A549 (cell line): ENCODE measurements around the gene OVOL3. TPM values are rescaled to one million over a fixed set of nuclear protein-coding genes. Genes with fewer than 3 reads are reported as not detected.

Source experiments
- ATAC-seq, 2 experiments: fragments of 200-7000 bp in 1 of 2; fragments of >200 bp in 1 of 2; cut with Nextera tagmentation in 1 of 2; cut with Tn5 transposase in 1 of 2; 3 replicates each; pipeline versions ENCODE4 v1.8.0 to v1.9.1; 2018 to 2020; ENCODE audit warnings: mild to moderate bottlenecking in 1 of 2, moderate library complexity in 1 of 2
- CTCF ChIA-PET: fragments of 300-600 bp; sonication (Branson Sonifier 250); formaldehyde crosslinking; extraction: SDS; loops from one replicate; lab custom pipeline; 2021; ENCODE audit warnings: antibody characterized with exemption, inconsistent platforms; lab: Yijun Ruan, JAX
- POLR2A ChIA-PET: fragments of 350-600 bp; formaldehyde crosslinking; extraction: SDS; loops from one replicate; lab custom pipeline; 2021; ENCODE audit warnings: antibody characterized with exemption, inconsistent platforms; lab: Yijun Ruan, JAX
- DNase-seq, 2 experiments: peaks; one replicate each; pipeline versions ENCODE4 v3.0.0 to v3.0.0-alpha.2; 2011 to 2016; ENCODE audit warnings: low read depth in 1 of 2, low spot score in 1 of 2
- FAIRE-seq: peaks from 2 replicates; lab custom pipeline; 2011; peaks lifted over from hg19 to GRCh38; lab: Jason Lieb, UNC
- H3K27ac ChIP-seq, 2 experiments: fragments of >200 bp; sonication (Bioruptor Twin); formaldehyde crosslinking; 3 replicates each; pipeline ENCODE4 v1.5.1; 2016 to 2017
- H3K4me1 ChIP-seq: fragments of >200 bp; sonication (Bioruptor Twin); formaldehyde crosslinking; 3 replicates; pipeline ENCODE4 v1.6.1; 2016
- H3K4me2 ChIP-seq: fragments of >200 bp; sonication (Bioruptor Twin); formaldehyde crosslinking; 3 replicates; pipeline ENCODE4 v1.6.1; 2016
- H3K4me3 ChIP-seq: fragments of >200 bp; sonication (Bioruptor Twin); formaldehyde crosslinking; 3 replicates; pipeline ENCODE4 v1.5.1; 2016
- H3K9me3 ChIP-seq: fragments of >200 bp; sonication (Bioruptor Twin); formaldehyde crosslinking; 3 replicates; pipeline ENCODE4 v1.6.1; 2016
- ATOH8 ChIP-seq: fragments of 250-450 bp; sonication (Bioruptor Pico); IDR thresholded peaks from 2 replicates; pipeline ENCODE4 v1.5.0; 2020; ENCODE audit warnings: low read depth, mild to moderate bottlenecking, moderate library complexity
- BHLHE40 ChIP-seq: IDR thresholded peaks from 2 replicates; pipeline ENCODE4 v1.6.1; 2012; ENCODE audit warnings: low read depth, low read length, inconsistent platforms
- CBX2 ChIP-seq: fragments of 200-600 bp; sonication (generic); IDR thresholded peaks from 2 replicates; pipeline ENCODE4 v1.6.1; 2016; ENCODE audit warnings: low read depth, mild to moderate bottlenecking, borderline replicate concordance
- CHD2 ChIP-seq: fragments of 150-350 bp; IDR thresholded peaks from 2 replicates; pipeline ENCODE4 v1.6.1; 2014; ENCODE audit warnings: low read length; ENCODE audit not compliant: partially characterized antibody
- E2F6 ChIP-seq: IDR thresholded peaks from 2 replicates; pipeline ENCODE4 v1.6.1; 2012; ENCODE audit warnings: low read depth, borderline replicate concordance
- FOSB ChIP-seq: fragments of 250-450 bp; sonication (Bioruptor Pico); IDR thresholded peaks from 2 replicates; pipeline ENCODE4 v1.5.0; 2020; ENCODE audit warnings: mild to moderate bottlenecking, moderate library complexity
- GATA3 ChIP-seq: IDR thresholded peaks from 2 replicates; pipeline ENCODE4 v1.6.1; 2012; ENCODE audit warnings: borderline replicate concordance
- HES2 ChIP-seq: fragments of >200 bp; sonication (Bioruptor Twin); formaldehyde crosslinking; IDR thresholded peaks from 2 replicates; pipeline ENCODE4 v1.6.1; 2016
- HOXA7 ChIP-seq: fragments of 250-450 bp; sonication (Bioruptor Pico); IDR thresholded peaks from 2 replicates; pipeline ENCODE4 v1.5.0; 2020; ENCODE audit warnings: mild to moderate bottlenecking, moderate library complexity
- HOXB5 ChIP-seq: fragments of 250-450 bp; sonication (Bioruptor Pico); IDR thresholded peaks from 2 replicates; pipeline ENCODE4 v1.5.0; 2020; ENCODE audit warnings: mild to moderate bottlenecking, moderate library complexity
- MAX ChIP-seq: IDR thresholded peaks from 2 replicates; pipeline ENCODE4 v1.6.1; 2012
- PBX3 ChIP-seq: IDR thresholded peaks from 2 replicates; pipeline ENCODE4 v1.6.1; 2012
- PHF8 ChIP-seq: fragments of 200-600 bp; sonication (generic); IDR thresholded peaks from 2 replicates; pipeline ENCODE4 v1.6.1; 2016; ENCODE audit warnings: low read depth, mild to moderate bottlenecking, antibody characterized with exemption, moderate library complexity, borderline replicate concordance
- POLR2A ChIP-seq: IDR thresholded peaks from 2 replicates; pipeline ENCODE4 v1.6.1; 2012; ENCODE audit warnings: mild to moderate bottlenecking, low read length
- POLR2AphosphoS2 ChIP-seq: conservative IDR thresholded peaks from 2 replicates; pipeline ENCODE4 v1.6.1; 2012; ENCODE audit warnings: low read length, improper control_type of control experiment, inconsistent platforms
- RARB ChIP-seq: fragments of 250-450 bp; sonication (Bioruptor Pico); IDR thresholded peaks from 2 replicates; pipeline ENCODE4 v1.8.0; 2021; ENCODE audit warnings: mild to moderate bottlenecking, moderate library complexity
- RCOR1 ChIP-seq: fragments of 150-350 bp; IDR thresholded peaks from 2 replicates; pipeline ENCODE4 v1.6.1; 2014; ENCODE audit warnings: antibody characterized with exemption, low read length, low read depth
- SMC3 ChIP-seq: fragments of >200 bp; sonication (Bioruptor Twin); formaldehyde crosslinking; IDR thresholded peaks from 3 replicates; pipeline ENCODE4 v1.6.1; 2018; ENCODE audit warnings: inconsistent platforms
- TFCP2L1 ChIP-seq: fragments of 250-450 bp; sonication (Bioruptor Pico); IDR thresholded peaks from 2 replicates; pipeline ENCODE4 v1.5.0; 2021; ENCODE audit warnings: mild to moderate bottlenecking
- TP53 ChIP-seq: fragments of 250-450 bp; sonication (Bioruptor Pico); IDR thresholded peaks from 2 replicates; pipeline ENCODE4 v1.5.0; 2021; ENCODE audit warnings: mild to moderate bottlenecking, moderate library complexity
- ZC3H11A ChIP-seq: fragments of 450-650 bp; IDR thresholded peaks from 2 replicates; pipeline ENCODE4 v1.6.1; 2014; ENCODE audit warnings: antibody characterized with exemption, mild to moderate bottlenecking
- ZSCAN20 ChIP-seq: fragments of 250-450 bp; sonication (Bioruptor Pico); IDR thresholded peaks from 2 replicates; pipeline ENCODE4 v1.8.0; 2022; ENCODE audit warnings: mild to moderate bottlenecking, moderate library complexity
- WGBS: methylation state at CpG from one replicate; pipeline ENCODE4 v1.1.6; 2017; ENCODE audit errors: missing lambda C conversion rate; 5-methylcytosine and 5-hydroxymethylcytosine counted together
- polyA plus RNA-seq, 4 experiments: library from polyadenylated mRNA; depleted of rRNA in 3 of 4; stranded (reverse); fragments of >200 nt; fragmentation: RNase III in 1 of 4; extraction: RNeasy Plus Mini Kit Qiagen cat#74134 plus additional on column Dnase treatment in 1 of 4; gene quantifications; 2 replicates in 3 of 4; 3 replicates in 1 of 4; pipeline ENCODE4 v1.2.3, GENCODE V29; 2011 to 2017

Gene OVOL3
- polyA plus RNA-seq, 2 of the 4 experiments (the other 2 are of a cell fraction): 0.14 TPM; not detected in 1

GRCh38 chr19:36140304-36141038 lies 29.5 kb downstream of the OVOL3 start:
- 2% methylated on average over 25 of the region's 31 CpGs for WGBS
- ChIA-PET POLR2A (interaction anchor here (0.6 to 2.0 kb wide), 9 partner anchors 9 to 131 kb away, joined by 3 to 57 read pairs (median 5); partner anchors contain the start of genes POLR2I, TBCB, THAP8 and ZNF146), CTCF (interaction anchor here (0.8 to 6.7 kb wide), 7 partner anchors 10 to 39 kb away, joined by 3 to 75 read pairs (median 5); no protein-coding TSS in a partner anchor)
- ATAC-seq (peak; percentile 36 to 54), DNase-seq (peak; percentile 89 to 96), FAIRE-seq (no peak)
- Histone ChIP-seq H3K27ac (peak overlapping the region; percentile 93 to 95), H3K4me1 (peaks cover 37% of the 10 kb centered on the region), H3K4me3 (peak overlapping the region; percentile 75), H3K9me3 (no peaks in the 10 kb centered on the region), H3K4me2 (peak overlapping the region; percentile 69)
- TF ChIP-seq ZC3H11A: no peak
- peak; percentile 36; the same call in 1 of the 2 replicates for TF ChIP-seq GATA3
- TF ChIP-seq E2F6: peak; percentile 61; the same call in 1 of the 2 replicates
- peak; percentile 87 for TF ChIP-seq TFCP2L1
- TF ChIP-seq PBX3: peak; percentile 68
- TF ChIP-seq TP53 (CRISPR knock-in tag): no peak
- TF ChIP-seq SMC3: no peak
- TF ChIP-seq HOXB5 (CRISPR knock-in tag): 0 out of 2 replicates have a peak, but pooled peaks have one; percentile 0
- peak; percentile 43; the same call in 1 of the 2 replicates for TF ChIP-seq PHF8
- no peak for TF ChIP-seq CBX2
- peak; percentile 18 for TF ChIP-seq CHD2
- TF ChIP-seq FOSB: peak; percentile 75; the same call in 1 of the 2 replicates
- peak; percentile 28; the same call in 1 of the 2 replicates for TF ChIP-seq MAX
- TF ChIP-seq RCOR1: no peak
- TF ChIP-seq POLR2A: peak; percentile 21
- TF ChIP-seq ZSCAN20 (CRISPR knock-in tag): no peak
- TF ChIP-seq HES2: no peak
- no peak for TF ChIP-seq POLR2AphosphoS2
- no peak for TF ChIP-seq BHLHE40
- TF ChIP-seq HOXA7 (CRISPR knock-in tag): 0 out of 2 replicates have a peak, but pooled peaks have one; percentile 61
- 0 out of 2 replicates have a peak, but pooled peaks have one; percentile 9 for TF ChIP-seq ATOH8 (CRISPR knock-in tag)
- TF ChIP-seq RARB: peak; percentile 33; the same call in 1 of the 2 replicates
